Activated T-helper 1 cell treated with anti-CD3 and anti-CD28 coated beads, Interleukin-12 subunit alpha, Interleukin-12 subunit beta, Interleukin-2, Interleukin-4 antibody, amounts not matched to agents 30 ng/mL and 10 ng/mL and 1 ng/mL, durations not matched to agents 14 hours and 24 hours and 36 hours (primary cell): Measurements from ENCODE around the gene KATNB1. TPM values are rescaled to one million over a fixed set of nuclear protein-coding genes. Genes with fewer than 3 reads are reported as not detected.
A peak's percentile ranks its signal among the peaks of the same experiment; 100 is the strongest.

Source experiments
- DNase-seq: peaks from one replicate; pipeline ENCODE4 v3.0.0; 2021; ENCODE audit warnings: low spot score
- H3K27ac Mint-ChIP-seq: one replicate; pipeline ENCODE4 v1.8.0; 2021; ENCODE audit warnings: mild to moderate bottlenecking, mixed read lengths
- H3K27me3 Mint-ChIP-seq: one replicate; pipeline ENCODE4 v1.8.0; 2022; ENCODE audit warnings: mild to moderate bottlenecking, moderate library complexity, mixed read lengths; ENCODE audit not compliant: insufficient read depth
- H3K36me3 Mint-ChIP-seq: one replicate; pipeline ENCODE4 v1.8.0; 2021; ENCODE audit warnings: low read depth, mixed read lengths
- H3K4me1 Mint-ChIP-seq: one replicate; pipeline ENCODE4 v1.8.0; 2021; ENCODE audit warnings: low read depth, mixed read lengths
- H3K4me3 Mint-ChIP-seq: one replicate; pipeline ENCODE4 v1.8.0; 2021; ENCODE audit warnings: mild to moderate bottlenecking, moderate library complexity, mixed read lengths
- H3K9me3 Mint-ChIP-seq: one replicate; pipeline ENCODE4 v1.8.0; 2021; ENCODE audit warnings: mixed read lengths
- intact Hi-C: fragments of 100-400 bp; cut with micrococcal nuclease; formaldehyde crosslinking; loops from one replicate; pipeline ENCODE4 v1.15.1; 2024
- total RNA-seq: library from RNA; stranded (reverse); gene quantifications from 2 replicates; pipeline ENCODE4 v1.2.3, GENCODE V29; 2022

KATNB1 gene, protein sequence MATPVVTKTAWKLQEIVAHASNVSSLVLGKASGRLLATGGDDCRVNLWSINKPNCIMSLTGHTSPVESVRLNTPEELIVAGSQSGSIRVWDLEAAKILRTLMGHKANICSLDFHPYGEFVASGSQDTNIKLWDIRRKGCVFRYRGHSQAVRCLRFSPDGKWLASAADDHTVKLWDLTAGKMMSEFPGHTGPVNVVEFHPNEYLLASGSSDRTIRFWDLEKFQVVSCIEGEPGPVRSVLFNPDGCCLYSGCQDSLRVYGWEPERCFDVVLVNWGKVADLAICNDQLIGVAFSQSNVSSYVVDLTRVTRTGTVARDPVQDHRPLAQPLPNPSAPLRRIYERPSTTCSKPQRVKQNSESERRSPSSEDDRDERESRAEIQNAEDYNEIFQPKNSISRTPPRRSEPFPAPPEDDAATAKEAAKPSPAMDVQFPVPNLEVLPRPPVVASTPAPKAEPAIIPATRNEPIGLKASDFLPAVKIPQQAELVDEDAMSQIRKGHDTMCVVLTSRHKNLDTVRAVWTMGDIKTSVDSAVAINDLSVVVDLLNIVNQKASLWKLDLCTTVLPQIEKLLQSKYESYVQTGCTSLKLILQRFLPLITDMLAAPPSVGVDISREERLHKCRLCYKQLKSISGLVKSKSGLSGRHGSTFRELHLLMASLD
- total RNA-seq: 46.1 and 49.1 TPM in 2 replicates

- DNase-seq: peak; percentile 5
- Mint-ChIP-seq H3K4me1 (peaks cover 19% of the 10 kb centered on the region), H3K4me3 (peak within 1 kb of the TSS; percentile 97), H3K27ac (peak within 1 kb of the TSS; percentile 97), H3K27me3 (no peaks in the 10 kb centered on the region), H3K36me3 (peaks cover 8% of the 10 kb centered on the region), H3K9me3 (peaks cover 22% of the 10 kb centered on the region)
- intact Hi-C loops: loop anchor here (1.0 to 5.0 kb wide), 17 partner anchors 21 to 996 kb away; partner anchors contain the start of genes CCDC102A, CFAP20, CIAPIN1 and COQ9
Measured at GRCh38 chr16:57735755-57736418, at the start of gene KATNB1. KATNB1 (plus strand) TSS chr16:57735770; CDS start chr16:57737244, 1,474 bp downstream.

- Mint-ChIP-seq H3K4me3 (no peak overlapping the region), H3K4me1 (peaks cover 29% of the 10 kb centered on the region), H3K27me3 (peaks cover 2% of the 10 kb centered on the region), H3K27ac (no peak overlapping the region), H3K9me3 (no peaks in the 10 kb centered on the region), H3K36me3 (peaks cover 1% of the 10 kb centered on the region)
- intact Hi-C loops: no loop called here
- DNase-seq: no peak
Measured at GRCh38 chr16:57686577-57686976, 49.0 kb upstream of the KATNB1 start.

DNA sequence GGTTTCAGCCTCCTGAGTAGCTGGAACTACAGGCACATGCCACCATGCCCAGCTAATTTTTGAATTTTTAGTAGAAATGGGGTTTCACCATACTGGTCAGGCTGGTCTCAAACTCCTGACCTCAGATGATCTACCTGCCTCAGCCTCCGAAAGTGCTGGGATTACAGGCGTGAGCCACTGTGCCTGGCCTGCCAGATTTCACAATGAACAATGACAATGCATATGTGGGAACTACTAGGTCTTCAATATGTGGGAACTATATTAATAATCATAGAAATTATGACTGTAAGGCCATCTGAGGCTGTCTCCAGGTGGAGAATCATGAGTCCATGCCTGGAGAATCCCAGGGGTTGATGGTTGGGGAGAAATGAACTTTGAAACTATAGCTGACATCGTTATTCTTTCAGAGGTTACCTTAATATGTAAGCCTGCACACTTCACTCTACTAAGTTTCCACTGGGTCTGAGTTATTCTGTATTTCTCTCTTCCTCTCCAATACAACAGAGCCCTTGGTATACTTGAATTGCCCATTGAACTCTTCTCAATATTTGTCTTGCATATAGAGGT is 48.1 kb upstream of the KATNB1 start:
- Mint-ChIP-seq H3K4me3 (no peak overlapping the region), H3K4me1 (peaks cover 29% of the 10 kb centered on the region), H3K9me3 (no peaks in the 10 kb centered on the region), H3K36me3 (peaks cover 1% of the 10 kb centered on the region), H3K27ac (no peak overlapping the region), H3K27me3 (peaks cover 2% of the 10 kb centered on the region)
- intact Hi-C loops: no loop called here
- DNase-seq: no peak

GRCh38 chr16:57688487-57688986 is 47.0 kb upstream of the KATNB1 start:
- DNase-seq: no peak
- H3K4me3 Mint-ChIP-seq: no peak overlapping the region
- intact Hi-C loops: no loop called here
- peaks cover 1% of the 10 kb centered on the region for H3K36me3 Mint-ChIP-seq
- no peaks in the 10 kb centered on the region for H3K9me3 Mint-ChIP-seq
- H3K27ac Mint-ChIP-seq: no peak overlapping the region
- H3K27me3 Mint-ChIP-seq: peaks cover 2% of the 10 kb centered on the region
- H3K4me1 Mint-ChIP-seq: peaks cover 29% of the 10 kb centered on the region

DNA sequence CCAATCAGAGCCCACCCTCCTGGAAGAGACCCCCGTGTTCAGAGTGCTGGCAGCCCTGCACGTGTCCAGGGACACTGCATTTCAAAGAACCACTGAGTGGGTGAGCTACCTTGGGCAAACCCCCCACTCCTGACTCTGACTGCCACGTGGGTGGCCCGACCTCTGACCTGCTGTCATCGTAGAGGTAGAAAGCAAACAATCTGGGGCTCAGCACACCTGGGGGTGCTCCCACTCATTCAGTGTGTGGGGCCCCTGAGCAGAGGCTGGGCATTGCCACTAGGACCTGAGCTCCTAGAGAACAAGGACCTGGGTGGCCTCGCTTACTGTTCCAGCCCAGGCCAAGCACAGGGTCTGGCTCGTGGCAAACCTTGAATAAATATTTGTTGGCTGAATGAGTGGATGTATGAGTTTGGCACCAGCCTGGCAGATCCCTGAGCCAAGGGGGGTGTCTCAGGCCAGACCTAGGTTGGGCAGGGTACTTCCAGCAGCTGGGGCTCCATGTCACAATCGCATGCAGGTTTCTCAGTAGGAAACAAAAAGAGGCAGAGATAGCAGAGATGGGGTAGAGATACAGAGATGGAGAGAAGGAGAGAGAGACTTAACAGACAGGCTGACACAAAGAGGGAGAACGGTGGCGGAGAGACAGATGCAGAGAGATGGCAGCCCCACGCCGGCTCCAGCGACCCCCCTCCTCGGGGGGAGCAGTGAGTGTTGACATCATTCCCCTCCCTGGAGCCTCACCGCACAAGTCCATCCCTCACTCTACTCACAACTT is 46.4 kb upstream of the KATNB1 start:
- H3K4me3 Mint-ChIP-seq: peak overlapping the region; percentile 62
- DNase-seq: no peak

DNA sequence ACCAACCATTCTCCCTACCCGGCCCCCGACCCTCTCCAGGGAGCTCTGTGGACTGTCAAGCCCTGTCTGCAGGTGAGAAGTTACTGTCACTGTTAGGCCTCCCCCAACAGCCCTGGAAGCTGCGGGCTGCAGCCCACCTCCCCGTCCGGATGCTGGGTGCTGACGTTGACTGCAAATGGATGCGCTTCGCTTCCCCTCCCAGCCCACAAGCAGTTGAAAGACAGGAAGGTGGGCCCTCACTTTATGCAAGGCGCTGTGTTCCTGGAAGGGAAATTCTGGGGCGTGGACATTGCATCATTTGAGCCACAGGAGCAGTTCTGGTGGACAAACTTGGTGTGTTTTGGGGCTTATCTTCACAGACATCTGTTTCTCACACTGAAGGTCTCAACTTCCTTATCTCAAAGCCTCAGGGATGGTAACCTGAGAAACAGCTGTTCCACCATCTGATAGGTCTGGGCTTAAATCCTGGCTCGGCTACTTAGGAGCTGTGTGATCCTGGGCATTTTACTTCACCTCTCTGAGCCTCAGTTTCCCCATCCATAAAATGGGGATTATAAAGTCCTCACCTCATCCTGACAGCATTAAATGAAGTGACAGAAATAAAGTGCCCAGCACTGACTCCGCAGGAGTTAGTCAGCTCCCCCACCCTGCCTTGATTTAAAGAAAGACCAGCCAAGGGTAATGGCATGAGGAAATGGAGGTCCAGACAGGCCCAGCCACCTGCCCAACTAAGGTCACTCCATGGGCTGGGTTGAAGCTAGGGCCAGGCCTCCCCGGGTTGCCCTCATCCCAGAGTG is 45.6 kb upstream of the KATNB1 start:
- no peaks in the 10 kb centered on the region for H3K9me3 Mint-ChIP-seq
- peak overlapping the region; percentile 92 for H3K27ac Mint-ChIP-seq
- peak; percentile 51 for DNase-seq
- H3K36me3 Mint-ChIP-seq: peaks cover 1% of the 10 kb centered on the region
- peaks cover 35% of the 10 kb centered on the region for H3K4me1 Mint-ChIP-seq
- H3K27me3 Mint-ChIP-seq: peaks cover 2% of the 10 kb centered on the region
- intact Hi-C loops: no loop called here
- H3K4me3 Mint-ChIP-seq: peak overlapping the region; percentile 30

More for the DNA sequence above, 46.4 kb upstream of the KATNB1 start:
- peaks cover 29% of the 10 kb centered on the region for H3K4me1 Mint-ChIP-seq
- intact Hi-C loops: no loop called here
- H3K27me3 Mint-ChIP-seq: peaks cover 2% of the 10 kb centered on the region
- peak overlapping the region; percentile 92 for H3K27ac Mint-ChIP-seq
- H3K9me3 Mint-ChIP-seq: no peaks in the 10 kb centered on the region
- H3K36me3 Mint-ChIP-seq: peaks cover 1% of the 10 kb centered on the region

- H3K36me3 Mint-ChIP-seq: peaks cover 1% of the 10 kb centered on the region
- peaks cover 2% of the 10 kb centered on the region for H3K27me3 Mint-ChIP-seq
- DNase-seq: no peak
- no peak overlapping the region for H3K4me3 Mint-ChIP-seq
- intact Hi-C loops: no loop called here
- H3K4me1 Mint-ChIP-seq: peaks cover 40% of the 10 kb centered on the region
- peak overlapping the region; percentile 44 for H3K27ac Mint-ChIP-seq
- H3K9me3 Mint-ChIP-seq: no peaks in the 10 kb centered on the region
Measured at GRCh38 chr16:57690782-57691471, 44.6 kb upstream of the KATNB1 start.

GRCh38 chr16:57692636-57693035 is 42.9 kb upstream of the KATNB1 start:
- no peak for DNase-seq
- H3K27me3 Mint-ChIP-seq: no peaks in the 10 kb centered on the region
- intact Hi-C loops: no loop called here
- H3K36me3 Mint-ChIP-seq: peaks cover 1% of the 10 kb centered on the region
- H3K27ac Mint-ChIP-seq: no peak overlapping the region
- no peak overlapping the region for H3K4me3 Mint-ChIP-seq
- H3K4me1 Mint-ChIP-seq: peaks cover 40% of the 10 kb centered on the region
- H3K9me3 Mint-ChIP-seq: no peaks in the 10 kb centered on the region

- Mint-ChIP-seq H3K9me3 (no peaks in the 10 kb centered on the region), H3K27ac (no peak overlapping the region), H3K27me3 (no peaks in the 10 kb centered on the region), H3K4me3 (no peak overlapping the region), H3K4me1 (peaks cover 34% of the 10 kb centered on the region), H3K36me3 (peaks cover 1% of the 10 kb centered on the region)
- no peak for DNase-seq
- intact Hi-C loops: no loop called here
Measured at GRCh38 chr16:57693550-57693949, 42.0 kb upstream of the KATNB1 start.

GRCh38 chr16:57694231-57694724 is 41.3 kb upstream of the KATNB1 start:
- peaks cover 29% of the 10 kb centered on the region for H3K4me1 Mint-ChIP-seq
- intact Hi-C loops: no loop called here
- DNase-seq: no peak
- H3K27ac Mint-ChIP-seq: no peak overlapping the region
- peaks cover 1% of the 10 kb centered on the region for H3K36me3 Mint-ChIP-seq
- no peaks in the 10 kb centered on the region for H3K9me3 Mint-ChIP-seq
- H3K27me3 Mint-ChIP-seq: no peaks in the 10 kb centered on the region
- H3K4me3 Mint-ChIP-seq: no peak overlapping the region
